H4 (cell line): ENCODE measurements around the gene PRR33. TPM values are rescaled to one million over a fixed set of nuclear protein-coding genes. Genes with fewer than 3 reads are reported as not detected.

Experiments used
- DNase-seq: peaks from one replicate; pipeline ENCODE4 v3.0.0-alpha.2; 2015; ENCODE audit warnings: low spot score
- total RNA-seq: library from RNA; depleted of rRNA; stranded (reverse); fragments of >200 nt; shearing (Covaris generic); gene quantifications from 2 replicates; pipeline ENCODE4 v1.2.3, GENCODE V29; 2014

PRR33 gene
- total RNA-seq, 1 experiment from 2014 or later: not detected

DNA sequence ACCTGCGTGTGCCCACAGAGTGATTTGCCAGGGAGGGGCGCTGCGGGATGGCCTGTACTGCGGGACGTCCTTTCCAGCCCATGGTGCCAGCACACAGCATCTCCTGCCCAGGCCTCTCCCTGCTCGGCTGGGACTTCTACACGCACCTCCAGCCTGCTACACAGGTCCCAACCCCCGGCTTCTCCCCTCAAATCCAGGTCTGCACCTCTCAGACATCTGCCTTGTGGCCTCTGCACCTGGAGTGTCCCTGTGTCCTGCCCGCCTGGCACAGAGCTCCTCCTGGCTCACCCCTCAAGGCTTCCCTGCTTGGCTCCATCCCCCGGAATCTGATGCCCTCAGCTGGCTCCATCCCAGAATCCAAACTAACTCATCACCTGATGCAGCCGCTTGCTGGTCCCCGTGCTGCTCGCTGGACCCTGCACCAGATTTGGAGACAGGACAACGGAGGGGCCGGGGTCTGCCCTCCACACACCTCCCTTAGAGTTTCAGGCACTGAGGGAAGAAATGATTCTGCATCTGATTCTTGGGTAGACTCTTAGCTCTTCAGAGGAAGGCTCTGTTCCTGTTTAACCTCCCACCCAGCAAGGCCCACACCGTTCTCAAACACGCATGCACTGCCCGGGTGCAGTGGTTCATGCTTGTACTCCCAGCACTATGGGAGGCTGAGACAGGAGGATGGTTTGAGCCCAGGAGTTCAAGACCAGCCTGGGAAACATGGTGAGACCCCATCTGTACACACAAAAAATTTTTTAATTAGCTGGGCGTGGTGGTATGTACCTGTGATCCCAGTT lies 42.9 kb downstream of the PRR33 start:
- DNase-seq: no peak

DNA sequence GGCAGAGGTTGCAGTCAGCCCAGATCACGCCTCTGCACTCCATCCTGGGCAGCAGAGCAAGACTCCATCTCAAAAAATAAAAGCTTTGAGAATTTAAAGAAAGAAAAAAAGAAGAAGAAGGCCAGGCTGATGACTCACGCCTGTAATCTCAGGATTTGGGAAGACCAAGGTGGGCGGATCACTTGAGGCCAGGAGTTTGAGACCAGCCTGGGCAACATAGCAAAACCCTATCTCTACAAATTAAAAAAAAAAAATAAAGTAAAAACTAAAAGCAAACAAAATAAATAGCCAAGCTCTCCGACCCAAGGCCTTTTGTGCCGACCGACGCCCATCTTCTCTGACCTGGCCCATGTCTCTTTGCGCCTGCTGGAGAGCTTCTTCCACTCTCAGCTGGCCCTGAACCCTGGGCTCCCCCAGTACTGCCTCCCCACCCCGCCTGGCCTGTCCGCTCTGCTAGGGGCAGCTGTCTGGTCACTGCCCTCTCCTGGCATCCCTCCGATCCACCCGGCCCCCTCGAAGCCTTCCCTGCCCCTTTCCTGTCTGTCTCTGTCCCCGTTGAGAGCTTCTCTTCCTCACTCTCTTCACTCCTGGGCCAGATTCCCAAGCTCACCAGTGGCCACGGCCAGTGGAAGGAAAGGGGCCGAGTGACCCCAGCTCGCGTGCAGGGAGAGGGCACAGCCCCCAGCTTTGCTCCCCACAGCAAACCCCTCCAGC lies 43.6 kb downstream of the PRR33 start:
- no peak for DNase-seq

DNA sequence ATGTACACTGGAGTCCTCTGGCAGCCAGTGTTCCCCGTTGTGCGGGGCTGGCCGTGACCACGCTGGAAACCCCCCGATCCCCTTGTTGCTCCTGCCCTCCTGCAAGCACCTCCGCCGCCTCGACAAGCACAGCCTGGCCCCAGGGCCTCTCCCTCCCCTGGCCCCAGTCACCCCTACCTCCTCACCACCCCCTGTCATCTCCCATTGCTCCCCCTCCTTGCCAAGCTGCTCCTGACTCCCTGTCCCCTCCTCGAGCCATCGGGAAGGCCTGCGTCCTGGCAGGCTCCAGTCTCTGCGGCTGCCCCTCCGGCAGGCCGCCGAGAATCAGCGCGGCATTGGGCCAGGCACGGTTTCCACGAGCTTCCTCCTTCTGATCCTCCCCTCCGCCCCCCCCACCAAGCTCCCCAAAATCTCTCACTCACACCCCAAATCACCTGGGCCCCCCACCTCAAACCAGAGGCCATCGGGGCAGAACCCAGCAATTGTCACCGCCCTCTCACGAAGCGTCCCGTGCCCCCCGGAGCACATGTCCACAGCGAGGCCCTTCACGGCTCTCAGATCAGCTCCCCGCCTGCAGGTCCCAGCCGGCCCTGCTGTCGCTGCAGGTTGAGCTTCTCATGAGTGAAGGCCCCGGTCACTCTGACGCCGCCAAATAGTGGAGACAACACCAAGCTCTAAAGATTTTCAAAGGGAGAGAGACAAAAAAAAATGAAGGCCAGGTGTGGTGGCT lies 44.5 kb downstream of the PRR33 start:
- DNase-seq: no peak

DNA sequence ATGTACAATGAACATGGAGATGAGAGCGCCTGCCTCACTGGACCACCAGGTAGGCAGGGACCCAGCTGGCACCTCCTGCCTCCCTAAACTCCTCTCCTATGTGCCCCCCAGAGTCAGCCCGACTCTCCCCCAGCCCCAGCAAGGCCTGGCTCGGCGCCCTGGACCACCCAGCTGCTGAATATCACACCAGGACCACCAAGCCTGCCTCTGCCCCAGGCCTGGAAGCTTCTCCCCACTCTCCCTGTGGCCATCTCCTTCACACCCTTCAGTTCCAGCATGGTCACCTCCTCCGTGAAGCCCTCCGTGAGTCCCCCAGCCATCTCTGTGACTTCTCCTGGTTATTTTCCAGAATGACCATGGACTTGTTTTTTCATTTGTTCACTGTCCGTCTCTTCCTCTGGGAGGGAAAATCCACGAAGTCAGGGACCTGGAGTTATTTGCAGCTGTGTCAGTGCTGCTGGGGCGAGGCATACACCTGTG lies 45.2 kb downstream of the PRR33 start:
- no peak for DNase-seq

DNA sequence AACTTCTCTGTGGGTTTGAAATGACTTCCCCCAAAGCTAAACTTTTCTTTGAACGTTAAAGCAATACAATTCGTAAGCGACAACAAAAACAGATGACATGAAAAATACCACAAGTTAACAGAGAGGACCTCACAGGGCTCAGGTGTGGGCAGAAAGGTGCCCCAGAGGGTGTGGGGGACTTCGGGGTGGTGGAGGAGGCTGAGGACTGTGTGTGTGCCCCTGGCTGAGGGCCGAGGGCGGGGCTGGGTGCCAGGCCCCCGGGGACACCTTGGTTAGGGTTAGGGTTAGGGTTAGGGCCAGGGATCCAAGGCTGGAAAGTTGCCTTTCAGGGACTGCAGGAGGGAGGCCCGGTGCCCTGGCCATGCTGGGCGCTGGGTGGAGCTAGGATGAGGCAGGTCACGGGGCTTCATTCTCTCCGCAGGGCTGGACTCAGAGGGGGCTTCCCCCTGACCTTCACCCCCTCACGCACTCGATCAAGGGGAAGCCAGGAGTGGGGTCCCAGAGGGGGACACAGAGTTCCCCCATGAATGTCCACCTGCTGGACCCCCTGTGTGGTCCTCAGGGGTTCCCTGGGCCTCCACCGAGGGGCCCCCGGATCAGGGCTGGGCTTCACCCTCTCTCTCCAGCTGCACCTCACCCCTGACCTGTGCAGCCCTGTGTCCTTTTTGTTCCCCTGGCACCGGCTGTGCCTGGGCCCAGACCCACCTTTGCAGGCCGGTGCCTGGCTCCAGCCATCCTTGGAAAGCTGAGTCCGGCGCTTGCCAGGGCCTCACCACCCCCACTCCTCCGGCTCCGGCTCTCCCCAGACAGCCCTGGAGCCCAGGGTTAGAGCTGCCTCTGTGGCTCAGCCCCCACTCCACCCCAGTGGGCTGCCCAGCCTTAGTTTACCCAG lies 45.9 kb downstream of the PRR33 start:
- DNase-seq: no peak

DNA sequence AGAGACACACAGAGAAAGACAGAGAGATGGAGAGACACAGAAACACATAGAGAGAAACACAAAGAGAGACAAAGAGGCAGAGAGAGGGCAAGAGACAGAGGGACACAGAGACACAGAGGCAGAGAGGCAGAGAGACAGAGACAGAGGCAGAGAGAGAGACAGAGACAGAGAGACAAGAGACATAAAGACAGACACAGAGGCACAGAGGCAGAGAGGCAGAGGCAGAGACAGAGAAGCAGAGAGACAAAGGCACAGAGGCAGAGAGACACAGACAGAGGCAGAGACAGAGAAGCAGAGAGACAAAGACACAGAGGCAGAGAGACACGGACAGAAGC lies 46.6 kb downstream of the PRR33 start:
- no peak for DNase-seq

DNA sequence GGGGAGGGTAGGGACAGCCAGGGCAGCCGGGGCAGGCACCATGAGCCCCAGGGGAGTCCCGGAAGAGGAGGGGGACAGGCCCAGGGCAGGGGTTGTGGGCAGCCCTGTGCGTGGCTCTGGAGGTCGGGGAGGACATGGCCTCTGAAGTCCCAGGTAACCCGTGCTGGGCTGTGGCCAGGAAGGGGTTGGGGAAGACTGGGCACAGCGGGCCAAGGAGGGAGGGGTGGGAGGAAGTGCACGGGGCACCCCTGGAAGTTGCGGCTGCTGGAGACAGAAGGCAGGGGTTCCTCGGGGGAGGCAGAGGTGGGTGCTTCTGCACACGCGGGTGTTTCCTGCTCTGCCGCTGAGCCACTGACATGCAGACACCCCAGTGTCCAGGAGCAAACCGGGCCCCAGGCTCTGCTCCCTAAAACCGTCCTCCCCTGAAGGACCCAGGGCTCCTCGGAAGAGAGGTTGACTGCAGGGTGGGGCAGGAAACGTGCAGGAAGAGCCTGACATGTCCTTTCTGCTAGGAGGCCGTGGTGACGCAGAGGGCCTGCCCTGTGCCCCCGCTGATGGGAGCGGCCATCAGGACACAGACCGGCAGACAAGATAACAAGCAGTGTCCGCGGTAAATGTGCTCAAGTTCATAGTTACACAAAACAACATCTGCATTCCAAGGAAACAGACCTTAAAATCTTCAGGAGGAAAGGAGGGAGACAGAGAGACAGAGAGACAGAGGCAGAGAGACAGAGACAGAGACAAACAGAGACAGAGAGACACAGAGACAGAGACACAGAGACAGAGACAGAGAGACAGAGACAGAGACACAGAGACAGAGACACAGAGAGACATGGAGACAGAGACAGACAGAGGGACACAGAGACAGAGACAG lies 47.2 kb downstream of the PRR33 start:
- no peak for DNase-seq

DNA sequence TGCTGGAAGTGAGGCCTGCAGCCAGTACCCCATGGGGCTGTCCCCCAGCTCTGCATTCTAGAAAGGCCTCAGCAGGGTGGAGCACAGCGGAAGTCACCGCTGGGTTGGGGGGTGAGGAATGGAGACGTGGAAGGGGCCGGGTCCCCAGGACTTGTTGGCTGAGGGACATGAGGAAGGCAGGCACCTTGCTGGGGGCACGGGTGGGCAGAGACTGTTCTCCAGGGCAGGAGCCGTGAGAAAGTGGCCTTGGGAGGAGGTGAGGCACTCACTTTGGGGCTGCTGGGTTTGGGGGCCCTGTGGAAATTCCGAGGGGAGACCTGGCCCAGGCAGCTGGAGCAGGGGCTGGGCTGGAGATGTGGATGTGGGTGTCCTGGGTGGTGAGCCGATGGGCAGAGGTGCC lies 47.9 kb downstream of the PRR33 start:
- no peak for DNase-seq

DNA sequence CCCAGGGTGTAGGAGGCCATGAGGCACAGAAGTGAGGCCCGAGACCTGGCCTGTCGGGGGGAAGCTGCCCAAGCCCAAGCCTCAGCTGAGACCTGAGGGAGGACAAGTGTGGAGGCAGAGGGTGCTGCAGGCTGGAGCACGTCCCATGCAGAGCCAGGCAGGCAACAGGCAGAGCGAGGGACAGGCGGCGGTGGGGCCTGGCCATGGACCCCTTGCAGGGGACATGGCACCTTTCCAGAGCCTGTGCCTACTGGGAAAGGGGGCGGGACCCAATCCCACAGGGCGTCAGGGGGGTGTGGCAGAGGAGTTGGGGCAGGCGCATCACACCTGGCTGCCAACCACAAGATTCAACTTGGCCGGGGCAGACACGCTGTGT lies 48.6 kb downstream of the PRR33 start:
- no peak for DNase-seq

DNA sequence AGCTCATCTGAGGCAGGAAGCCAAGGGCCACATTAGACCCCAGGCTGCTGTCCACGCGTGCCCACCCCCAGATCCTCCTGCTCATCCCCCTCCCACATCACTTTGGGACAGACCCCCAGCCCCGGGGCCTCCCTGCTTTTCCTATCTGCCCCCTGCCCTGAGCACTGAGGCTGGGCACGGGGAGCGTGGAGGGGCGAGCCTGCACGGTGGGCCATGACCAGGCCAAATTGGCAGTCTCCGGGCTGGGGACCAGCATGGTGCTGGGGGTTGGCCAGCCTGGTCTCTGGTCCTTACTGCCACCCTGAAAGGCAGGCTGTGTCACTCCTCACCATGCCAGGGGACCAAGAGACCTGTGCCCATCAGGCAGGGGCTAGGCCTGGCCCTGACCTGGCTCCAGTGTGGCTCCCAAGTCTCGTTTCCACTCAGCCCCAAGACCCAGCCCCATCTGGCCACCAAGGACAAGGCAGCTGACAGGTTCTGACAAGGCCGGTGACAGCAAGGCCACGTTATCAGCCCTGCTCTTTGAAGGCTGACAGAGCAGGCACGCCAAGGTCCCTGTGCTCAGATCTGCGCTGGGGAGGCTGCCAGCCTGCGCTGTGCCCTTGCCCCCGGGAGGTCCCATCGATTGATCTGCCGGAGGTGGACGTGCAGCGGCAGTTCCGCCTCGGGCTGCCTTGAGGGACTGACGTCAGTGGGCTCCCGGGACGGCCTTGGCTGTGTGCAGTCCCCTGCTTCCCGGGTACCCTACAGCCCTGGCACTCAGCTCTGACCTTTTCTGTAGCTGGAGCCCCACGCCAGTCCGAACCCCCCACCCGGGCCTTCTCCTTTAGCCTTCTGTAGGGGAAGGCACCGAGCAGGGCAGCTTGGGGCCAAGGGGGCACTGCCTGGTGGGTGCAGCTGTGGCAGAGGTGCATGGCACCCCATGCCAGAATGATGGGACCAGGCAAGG lies 49.3 kb downstream of the PRR33 start:
- DNase-seq: no peak

DNA sequence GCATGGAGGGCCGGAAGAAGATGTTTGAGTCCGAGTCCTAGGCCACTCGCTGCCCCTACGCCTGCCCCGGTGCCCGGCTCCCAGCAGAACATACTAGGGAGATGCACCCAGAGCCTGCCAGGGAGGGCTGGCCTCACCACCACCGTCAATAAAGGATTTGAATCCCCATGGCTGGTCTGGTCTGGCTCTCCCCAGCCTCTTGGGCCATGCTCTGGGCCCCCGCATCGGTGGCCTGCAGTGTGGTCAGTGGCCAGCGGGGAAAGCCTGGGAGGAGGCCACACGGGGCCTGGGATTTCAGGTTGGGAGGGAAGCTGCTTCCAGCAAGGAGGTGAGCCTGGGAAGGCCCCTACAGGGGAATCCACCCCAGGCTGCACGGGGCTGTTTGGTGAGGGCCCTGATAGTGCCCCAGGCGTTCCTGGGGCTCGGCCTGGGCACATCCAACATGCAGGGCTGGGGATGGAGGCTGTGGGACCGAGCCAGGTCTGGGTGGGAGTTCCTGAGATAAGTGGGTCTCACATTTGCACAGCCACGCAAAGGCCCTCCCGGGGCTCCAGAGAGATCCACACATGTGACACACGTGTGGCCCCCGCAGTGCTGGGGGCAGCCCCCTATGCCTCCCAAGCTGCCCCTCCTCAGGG lies 50.1 kb downstream of the PRR33 start:
- no peak for DNase-seq

DNA sequence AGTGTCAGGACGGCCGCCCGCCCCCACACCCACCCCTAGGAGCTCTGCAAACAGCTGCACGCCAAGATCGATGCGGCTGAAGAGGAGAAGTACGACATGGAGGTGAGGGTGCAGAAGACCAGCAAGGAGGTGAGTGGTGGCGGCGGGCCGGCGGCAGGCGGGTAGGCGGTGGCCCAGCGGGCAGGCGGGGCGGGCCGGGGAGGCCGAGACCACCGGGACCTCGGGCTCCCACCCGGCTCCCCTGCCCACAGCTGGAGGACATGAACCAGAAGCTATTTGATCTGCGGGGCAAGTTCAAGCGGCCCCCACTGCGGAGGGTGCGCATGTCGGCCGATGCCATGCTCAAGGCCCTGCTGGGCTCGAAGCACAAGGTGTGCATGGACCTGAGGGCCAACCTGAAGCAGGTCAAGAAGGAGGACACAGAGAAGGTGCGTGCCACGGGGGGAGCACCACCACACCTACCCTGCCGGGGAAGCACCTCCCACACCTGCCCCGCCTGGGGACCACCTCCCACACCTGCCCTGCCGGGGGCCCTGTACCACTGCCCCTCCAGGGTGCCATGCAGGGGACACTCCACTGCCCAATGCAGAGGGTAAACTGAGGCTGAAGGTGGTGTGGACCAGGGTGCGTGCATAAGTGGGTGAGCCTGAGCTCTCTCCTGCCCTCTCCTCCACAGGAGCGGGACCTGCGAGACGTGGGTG lies 50.8 kb downstream of the PRR33 start:
- DNase-seq: no peak

DNA sequence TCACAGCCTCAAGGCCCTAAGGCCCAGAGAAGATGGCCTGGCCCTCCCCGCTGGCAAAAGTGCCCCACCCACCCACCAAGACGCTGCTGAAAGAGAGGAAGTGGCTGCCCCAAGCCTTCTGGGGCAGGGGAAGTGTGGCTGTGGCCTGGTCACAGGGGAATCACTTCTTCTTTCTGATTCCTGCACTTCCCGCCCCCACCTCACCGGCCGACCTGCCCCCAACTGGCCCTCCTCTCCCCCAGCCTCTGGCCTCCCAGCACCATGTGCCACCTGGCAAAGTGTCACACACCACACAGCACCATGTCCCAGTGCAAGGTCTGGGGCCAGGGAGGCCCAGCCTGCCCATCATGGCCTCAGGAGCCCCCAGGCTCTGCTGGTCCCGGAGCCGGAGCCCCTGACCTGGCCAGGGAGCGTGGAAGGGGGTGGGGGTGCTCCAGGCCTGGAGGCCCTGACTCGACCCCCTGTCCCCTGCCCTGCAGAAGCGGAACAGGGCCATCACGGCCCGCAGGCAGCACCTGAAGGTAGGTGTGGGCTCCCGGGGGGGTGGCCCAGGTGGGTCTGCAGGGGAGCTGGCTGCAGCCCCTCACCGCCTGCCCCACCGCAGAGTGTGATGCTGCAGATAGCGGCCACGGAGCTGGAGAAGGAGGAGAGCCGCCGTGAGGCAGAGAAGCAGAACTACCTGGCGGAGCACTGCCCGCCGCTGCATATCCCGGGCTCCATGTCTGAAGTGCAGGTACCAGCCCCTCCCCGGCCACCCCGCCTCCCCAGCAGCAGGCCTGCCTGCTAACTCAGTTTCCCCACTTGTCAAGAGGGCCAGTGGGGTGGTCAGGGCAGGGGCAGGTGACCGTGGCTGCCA lies 51.5 kb downstream of the PRR33 start:
- no peak for DNase-seq

DNA sequence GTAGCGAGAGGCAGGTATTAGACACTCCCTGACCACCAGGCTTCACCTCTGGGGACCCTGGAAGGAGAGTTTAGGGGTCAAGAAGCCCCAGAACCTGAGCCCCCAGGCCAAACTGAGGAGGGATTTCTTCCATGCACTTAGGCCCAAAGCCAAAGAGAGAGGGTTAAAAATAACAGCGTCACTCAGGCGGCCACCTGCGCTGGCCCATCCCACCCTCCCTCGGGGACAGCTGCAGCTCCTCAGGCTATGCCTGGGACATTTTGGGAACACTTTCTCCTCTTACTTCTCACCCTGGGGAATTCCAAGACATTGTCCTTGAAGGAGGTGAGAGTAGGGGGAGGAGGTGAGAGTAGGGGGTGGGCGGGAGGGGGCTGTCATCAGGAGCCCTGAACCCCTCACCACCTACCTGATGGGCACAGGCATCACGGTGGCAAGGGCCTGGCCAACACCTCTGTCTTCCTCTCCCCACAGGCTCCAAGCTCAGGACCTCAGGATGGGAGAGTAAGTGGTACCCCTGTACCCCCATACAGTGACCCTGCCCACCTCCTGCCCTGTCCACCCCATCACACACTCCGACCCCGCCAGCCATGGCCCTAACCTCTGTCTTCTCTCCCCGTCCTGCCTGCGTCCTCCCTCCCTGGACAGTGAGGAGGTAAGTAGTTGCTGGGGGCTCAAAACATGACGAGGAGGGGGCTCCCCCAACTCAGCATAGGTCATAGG lies 52.3 kb downstream of the PRR33 start:
- no peak for DNase-seq

DNA sequence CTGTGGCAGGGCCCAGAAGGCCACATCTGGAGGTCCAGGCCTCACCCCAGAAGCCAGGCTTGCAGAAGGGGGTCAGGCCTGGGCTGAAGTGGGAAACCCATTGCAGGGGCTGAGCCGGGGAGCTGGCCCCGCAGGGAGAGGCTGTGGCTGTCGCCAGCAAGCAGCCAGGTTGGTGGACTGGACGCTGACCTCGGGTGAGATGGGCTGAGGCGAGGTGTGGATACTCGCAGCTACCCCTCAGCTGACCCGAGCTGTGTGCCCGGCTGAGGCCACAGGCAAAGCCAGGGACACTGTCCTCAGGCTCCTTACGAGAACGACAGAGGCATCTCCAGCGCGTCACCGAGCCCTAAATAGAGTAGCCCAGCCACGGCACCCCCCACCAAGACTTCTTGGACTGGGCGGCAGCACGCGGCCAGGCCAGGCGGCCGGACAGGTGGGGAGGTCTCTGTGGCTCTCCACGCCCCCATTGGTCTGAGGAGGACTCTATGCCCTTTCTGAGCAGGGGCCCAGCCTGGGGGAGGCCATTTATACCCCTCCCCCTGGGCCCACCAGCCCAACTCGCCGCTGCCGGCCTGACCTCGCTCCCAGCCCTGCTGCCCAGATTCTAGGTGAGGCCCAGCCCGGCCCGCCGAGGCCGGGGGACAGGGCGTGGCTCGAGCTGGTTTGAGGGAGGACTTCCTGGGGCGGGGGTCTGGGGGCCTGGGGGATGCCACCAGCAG lies 53.1 kb downstream of the PRR33 start, which contains the start of gene TNNI2:
TSS of gene TNNI2 (plus strand) at position 556 of the 719 bp plus-strand sequence. CDS start 716 bp downstream, outside the sequence.
- no peak for DNase-seq
